Neuronal stem cell (in vitro differentiated cells): ENCODE measurements around the gene ZKSCAN3.

Experiments
- DNase-seq: peaks from one replicate; pipeline ENCODE4 v3.0.0-alpha.2; 2013; ENCODE audit warnings: low spot score
- H2AFZ ChIP-seq: one replicate; pipeline ENCODE4 v1.6.1; 2013; ENCODE audit warnings: mild to moderate bottlenecking, low read length, inconsistent platforms
- H2AK5ac ChIP-seq: 2 replicates; pipeline ENCODE4 v1.6.1; 2013; ENCODE audit warnings: low read depth, mild to moderate bottlenecking, inconsistent platforms, low read length, moderate library complexity, mixed read lengths
- H2BK120ac ChIP-seq: 2 replicates; pipeline ENCODE4 v1.6.1; 2013; ENCODE audit warnings: low read depth, mild to moderate bottlenecking, inconsistent platforms, low read length, moderate library complexity, mixed read lengths
- H2BK12ac ChIP-seq: one replicate; pipeline ENCODE4 v1.6.1; 2013; ENCODE audit warnings: low read length, inconsistent platforms
- H2BK15ac ChIP-seq: 2 replicates; pipeline ENCODE4 v1.6.1; 2013; ENCODE audit warnings: mild to moderate bottlenecking, low read length, inconsistent platforms, mixed read lengths
- H2BK5ac ChIP-seq: one replicate; pipeline ENCODE4 v1.6.1; 2013; ENCODE audit warnings: inconsistent platforms, mild to moderate bottlenecking, low read length, moderate library complexity
- H3K14ac ChIP-seq: one replicate; pipeline ENCODE4 v1.6.1; 2013; ENCODE audit warnings: low read length, inconsistent platforms
- H3K18ac ChIP-seq: 2 replicates; pipeline ENCODE4 v1.6.1; 2013; ENCODE audit warnings: low read length, inconsistent platforms
- H3K23ac ChIP-seq: 2 replicates; pipeline ENCODE4 v1.6.1; 2013; ENCODE audit warnings: low read depth, mild to moderate bottlenecking, mixed read lengths, low read length, inconsistent platforms; ENCODE audit not compliant: poor library complexity
- H3K27ac ChIP-seq: replicated peaks from 3 replicates; pipeline ENCODE4 v1.5.1; 2013; ENCODE audit warnings: low read length, inconsistent platforms
- H3K27me3 ChIP-seq, 3 experiments: 2 replicates each; pipeline ENCODE4 v1.6.1; 2013; ENCODE audit warnings: low read length in 3 of 3, mild to moderate bottlenecking in 2 of 3, inconsistent platforms in 1 of 3, low read depth in 1 of 3, mixed read lengths in 1 of 3, moderate library complexity in 1 of 3; ENCODE audit not compliant: control insufficient read depth in 3 of 3, insufficient read depth in 3 of 3
- H3K36me3 ChIP-seq, 2 donors: replicated peaks in 1 of 2; 2 replicates each; pipeline ENCODE4 v1.6.1; 2013; ENCODE audit warnings: low read length in 2 of 2; ENCODE audit not compliant: control insufficient read depth in 2 of 2, insufficient read depth in 2 of 2
- H3K4ac ChIP-seq: 2 replicates; pipeline ENCODE4 v1.6.1; 2013; ENCODE audit warnings: inconsistent platforms, mild to moderate bottlenecking, low read length, moderate library complexity
- H3K4me1 ChIP-seq, 2 donors: 1 replicate in 1 of 2; 2 replicates in 1 of 2; pipeline ENCODE4 v1.6.1; 2013; ENCODE audit warnings: low read length in 2 of 2, low read depth in 1 of 2; ENCODE audit not compliant: control insufficient read depth in 2 of 2, insufficient read depth in 1 of 2
- H3K4me2 ChIP-seq: one replicate; pipeline ENCODE4 v1.6.1; 2013; ENCODE audit warnings: mild to moderate bottlenecking, low read length, inconsistent platforms; ENCODE audit not compliant: insufficient read depth, poor library complexity, severe bottlenecking
- H3K4me3 ChIP-seq, 2 donors: 2 replicates each; pipeline ENCODE4 v1.5.1; 2013; ENCODE audit warnings: low read length in 2 of 2, mild to moderate bottlenecking in 2 of 2, inconsistent platforms in 1 of 2, moderate library complexity in 1 of 2
- H3K79me1 ChIP-seq: one replicate; pipeline ENCODE4 v1.6.1; 2013; ENCODE audit warnings: low read depth, mild to moderate bottlenecking, inconsistent platforms, low read length, moderate library complexity
- H3K9ac ChIP-seq: one replicate; pipeline ENCODE4 v1.6.1; 2013; ENCODE audit warnings: mild to moderate bottlenecking, low read depth, low read length, inconsistent platforms; ENCODE audit not compliant: poor library complexity
- H3K9me3 ChIP-seq, 2 donors: replicated peaks in 1 of 2; 2 replicates each; pipeline versions ENCODE3 to v1.6.1; 2013; ENCODE audit warnings: low read length in 2 of 2, mild to moderate bottlenecking in 2 of 2, inconsistent platforms in 1 of 2, low read depth in 1 of 2, mixed read lengths in 1 of 2, moderate library complexity in 1 of 2; ENCODE audit not compliant: control insufficient read depth in 2 of 2, insufficient read depth in 1 of 2
- H4K8ac ChIP-seq: one replicate; pipeline ENCODE4 v1.6.1; 2013; ENCODE audit warnings: low read depth, mild to moderate bottlenecking, inconsistent platforms, low read length, moderate library complexity
- H4K91ac ChIP-seq: one replicate; pipeline ENCODE4 v1.6.1; 2013; ENCODE audit warnings: low read length, low read depth, mild to moderate bottlenecking, inconsistent platforms; ENCODE audit not compliant: poor library complexity
- WGBS, 2 donors: extraction: QIAGEN DNeasy Blood & Tissue Kit; methylation state at CpG; one replicate each; pipeline ENCODE4 v1.1.7; 2013; ENCODE audit warnings: missing lambda C conversion rate in 2 of 2, mixed read lengths in 1 of 2; ENCODE audit not compliant: insufficient read length in 2 of 2, insufficient replicate concordance in 1 of 2; ENCODE audit errors: extremely low coverage in 2 of 2; 5-methylcytosine and 5-hydroxymethylcytosine counted together

ZKSCAN3 gene

DNA sequence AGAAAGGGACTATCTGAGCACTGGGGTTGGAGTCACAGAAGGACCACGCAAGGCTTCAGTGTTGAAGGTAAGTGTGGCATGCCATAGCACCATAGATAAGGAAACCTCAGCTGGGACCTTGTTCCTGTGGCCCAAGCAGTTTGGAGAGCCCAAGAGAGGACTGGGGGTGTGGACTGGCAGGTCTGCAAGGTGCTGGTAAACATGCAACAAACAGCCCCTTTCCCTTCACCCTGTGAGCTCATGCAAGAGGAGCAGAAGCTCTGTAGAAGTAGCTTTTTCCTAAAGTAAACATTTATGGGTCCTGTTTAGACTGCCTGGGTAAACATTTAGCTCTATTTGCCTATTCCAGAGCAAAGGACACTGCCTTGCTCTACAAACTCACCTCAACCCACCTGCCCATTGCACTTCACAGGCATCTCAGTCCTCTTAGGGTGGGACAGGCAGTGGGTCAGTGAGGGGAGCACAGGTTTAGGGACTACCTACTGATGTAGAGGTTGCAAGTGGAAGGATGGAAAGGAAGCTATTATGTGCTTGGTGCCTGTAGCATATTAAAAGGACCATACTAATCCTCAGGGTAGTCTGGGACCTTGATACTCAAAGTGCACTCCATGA lies 25.8 kb upstream of the ZKSCAN3 start:
- no peak overlapping the region for H2BK5ac ChIP-seq
- DNase-seq: no peak
- H3K4ac ChIP-seq: no peak overlapping the region
- no peak overlapping the region for H2BK12ac ChIP-seq
- peaks cover 17 to 34% of the 10 kb centered on the region in 2 donors for H3K9me3 ChIP-seq
- H4K91ac ChIP-seq: no peak overlapping the region
- no peaks in the 10 kb centered on the region for H3K27me3 ChIP-seq
- peaks cover 7 to 30% of the 10 kb centered on the region in 2 donors for H3K36me3 ChIP-seq
- no peak overlapping the region for H3K4me2 ChIP-seq
- no peak overlapping the region for H3K23ac ChIP-seq
- no peak overlapping the region for H3K18ac ChIP-seq
- WGBS, 2 donors: no CpG with 5 or more reads among the region's 1 CpG
- H3K14ac ChIP-seq: no peak overlapping the region
- no peak overlapping the region for H2AFZ ChIP-seq
- no peak overlapping the region for H3K9ac ChIP-seq
- no peak overlapping the region for H2BK120ac ChIP-seq
- no peak overlapping the region for H4K8ac ChIP-seq
- H3K4me1 ChIP-seq: no peaks in the 10 kb centered on the region
- no peaks in the 10 kb centered on the region for H3K79me1 ChIP-seq
- no peak overlapping the region for H3K27ac ChIP-seq
- H2BK15ac ChIP-seq: no peak overlapping the region
- H2AK5ac ChIP-seq: no peak overlapping the region
- H3K4me3 ChIP-seq: no peak overlapping the region

DNA sequence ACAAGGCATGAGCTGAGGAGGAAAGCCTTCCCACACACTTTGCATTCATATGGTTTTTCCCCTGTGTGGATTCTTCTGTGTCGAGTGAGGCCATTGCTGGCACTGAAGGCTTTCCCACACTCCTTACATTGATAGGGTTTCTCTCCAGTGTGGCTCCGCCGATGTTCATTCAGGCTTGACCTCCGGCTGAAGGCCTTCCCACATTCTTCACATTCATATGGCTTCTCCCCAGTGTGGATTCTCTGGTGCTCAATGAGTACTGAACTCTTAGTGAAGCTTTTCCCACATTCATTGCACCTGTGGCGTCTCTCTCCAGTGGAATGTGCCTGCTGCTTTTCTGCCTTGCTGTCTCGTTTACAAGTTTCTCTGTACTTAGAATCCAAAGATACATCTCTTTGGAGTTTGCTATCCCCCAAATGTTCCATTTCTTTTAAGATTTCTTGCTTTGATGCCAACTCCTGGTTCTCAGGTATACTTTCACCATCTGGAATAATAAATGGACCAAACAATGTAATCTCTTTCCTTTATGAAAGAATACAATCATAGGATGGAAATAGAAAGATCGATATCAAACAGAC lies 23.3 kb upstream of the ZKSCAN3 start:
- H2BK5ac ChIP-seq: no peak overlapping the region
- H3K14ac ChIP-seq: no peak overlapping the region
- no peak overlapping the region for H3K4ac ChIP-seq
- DNase-seq: no peak
- H2BK120ac ChIP-seq: no peak overlapping the region
- no peak overlapping the region for H2AFZ ChIP-seq
- H3K27ac ChIP-seq: no peak overlapping the region
- no CpG with 5 or more reads among the region's 7 CpGs for WGBS, 2 donors
- no peak overlapping the region for H3K4me3 ChIP-seq
- no peak overlapping the region for H2AK5ac ChIP-seq
- peaks cover 7 to 30% of the 10 kb centered on the region in 2 donors for H3K36me3 ChIP-seq
- H2BK15ac ChIP-seq: no peak overlapping the region
- H3K79me1 ChIP-seq: no peaks in the 10 kb centered on the region
- no peaks in the 10 kb centered on the region for H3K4me1 ChIP-seq
- H3K27me3 ChIP-seq: no peaks in the 10 kb centered on the region
- H3K9ac ChIP-seq: no peak overlapping the region
- no peak overlapping the region for H3K4me2 ChIP-seq
- no peak overlapping the region for H4K8ac ChIP-seq
- peaks cover 16 to 38% of the 10 kb centered on the region in 2 donors for H3K9me3 ChIP-seq
- no peak overlapping the region for H4K91ac ChIP-seq
- H2BK12ac ChIP-seq: no peak overlapping the region
- H3K18ac ChIP-seq: no peak overlapping the region
- H3K23ac ChIP-seq: no peak overlapping the region

DNA sequence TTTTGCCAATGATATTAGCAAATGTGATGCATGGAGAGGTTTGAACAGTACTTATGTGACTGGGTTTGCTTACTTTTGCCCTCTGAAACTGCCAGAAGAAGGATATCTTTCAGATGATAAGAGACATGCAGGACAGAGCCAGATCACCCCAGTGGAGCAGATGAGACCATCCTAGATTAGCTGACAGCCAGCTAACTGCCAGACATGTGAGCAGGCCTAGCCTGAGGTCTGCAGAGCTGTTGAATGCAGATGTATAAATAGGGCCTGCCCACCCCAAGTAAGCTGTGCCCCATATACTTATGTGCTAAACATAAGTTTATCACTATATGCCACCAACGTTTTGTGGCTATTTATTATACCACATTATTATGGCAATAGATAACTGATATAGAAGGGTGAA lies 19.7 kb upstream of the ZKSCAN3 start:
- Histone ChIP-seq H2BK15ac (no peak overlapping the region), H3K27me3 (no peaks in the 10 kb centered on the region), H2BK120ac (no peak overlapping the region), H2BK5ac (no peak overlapping the region), H2AK5ac (no peak overlapping the region), H4K91ac (no peak overlapping the region), H4K8ac (no peak overlapping the region), H3K27ac (no peak overlapping the region), H3K9ac (no peak overlapping the region), H3K36me3 (peaks cover 7 to 25% of the 10 kb centered on the region in 2 donors), H3K18ac (no peak overlapping the region), H3K4me2 (no peak overlapping the region), H3K23ac (no peak overlapping the region), H3K79me1 (no peaks in the 10 kb centered on the region), H3K9me3 (peaks cover 16 to 31% of the 10 kb centered on the region in 2 donors), H2BK12ac (no peak overlapping the region), H3K4me1 (peaks cover 2 to 3% of the 10 kb centered on the region in 2 donors), H3K14ac (no peak overlapping the region), H2AFZ (no peak overlapping the region), H3K4ac (no peak overlapping the region), H3K4me3 (no peak overlapping the region)
- no peak for DNase-seq
- no CpG with 5 or more reads among the region's 1 CpG for WGBS, 2 donors

DNA sequence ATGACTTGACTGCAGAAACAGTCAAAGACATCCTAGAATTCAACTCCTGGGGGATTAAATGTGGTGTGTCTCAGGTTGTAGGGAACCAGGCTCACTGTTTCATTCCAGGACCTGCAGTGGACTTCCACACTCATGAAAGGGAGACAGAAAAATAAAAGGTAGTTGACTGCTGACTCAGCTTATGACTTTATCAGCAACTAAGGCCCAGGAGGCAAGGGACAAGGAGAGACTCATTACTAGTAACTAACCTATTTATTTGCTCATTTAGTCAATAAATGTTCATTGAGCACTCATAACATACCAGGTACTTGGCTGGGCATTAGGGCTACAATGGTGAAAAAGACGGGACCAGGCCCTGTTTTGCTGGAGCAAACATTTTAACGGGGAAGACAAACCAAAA lies 16.7 kb upstream of the ZKSCAN3 start:
- Histone ChIP-seq H4K8ac (no peak overlapping the region), H3K4ac (no peak overlapping the region), H3K14ac (no peak overlapping the region), H2AK5ac (no peak overlapping the region), H3K27ac (no peak overlapping the region), H2BK12ac (no peak overlapping the region), H3K9ac (no peak overlapping the region), H3K23ac (no peak overlapping the region), H3K4me2 (no peak overlapping the region), H2AFZ (no peak overlapping the region), H3K4me3 (no peak overlapping the region), H2BK5ac (no peak overlapping the region), H3K27me3 (no peaks in the 10 kb centered on the region), H3K36me3 (no peaks in the 10 kb centered on the region), H2BK15ac (no peak overlapping the region), H3K18ac (no peak overlapping the region), H3K79me1 (no peaks in the 10 kb centered on the region), H3K9me3 (peaks cover 4% of the 10 kb centered on the region in 2 donors), H3K4me1 (peaks cover 3 to 7% of the 10 kb centered on the region in 2 donors), H4K91ac (no peak overlapping the region), H2BK120ac (no peak overlapping the region)
- WGBS, 2 donors: no CpG with 5 or more reads among the region's 2 CpGs
- DNase-seq: no peak
